GM12891 (cell line): Measurements from ENCODE around the gene FAM110A.

Source experiments
- DNase-seq: peaks from one replicate; pipeline ENCODE4 v3.0.0; 2011; ENCODE audit warnings: low spot score; ENCODE audit not compliant: insufficient read length
- FAIRE-seq: peaks from 2 replicates; lab custom pipeline; 2011; peaks lifted over from hg19 to GRCh38; lab: Jason Lieb, UNC
- PAX5 ChIP-seq: IDR thresholded peaks from 2 replicates; pipeline ENCODE4 v1.6.1; 2011; ENCODE audit warnings: low read length, moderate library complexity, mild to moderate bottlenecking; ENCODE audit not compliant: insufficient read depth, severe bottlenecking
- POLR2A ChIP-seq: IDR thresholded peaks from 2 replicates; pipeline ENCODE4 v1.6.1; 2011; ENCODE audit warnings: low read depth, low read length, control low read depth
- POLR2AphosphoS5 ChIP-seq: IDR thresholded peaks from 2 replicates; pipeline ENCODE4 v1.6.1; 2011; ENCODE audit warnings: low read depth, low read length, control low read depth
- POU2F2 ChIP-seq: IDR thresholded peaks from 2 replicates; pipeline ENCODE4 v1.6.1; 2011; ENCODE audit warnings: low read depth, mild to moderate bottlenecking, control low read depth, low read length, moderate library complexity
- SPI1 ChIP-seq: IDR thresholded peaks from 2 replicates; pipeline ENCODE4 v1.6.1; 2011; ENCODE audit warnings: low read depth, low read length, control low read depth
- TAF1 ChIP-seq: IDR thresholded peaks from 2 replicates; pipeline ENCODE4 v1.6.1; 2011; ENCODE audit warnings: low read depth, low read length, control low read depth

The FAM110A gene

GRCh38 chr20:853406-853996 lies 20.0 kb downstream of the FAM110A start:
- FAIRE-seq (no peak), DNase-seq (no peak)
- TF ChIP-seq TAF1: no peak
- no peak for TF ChIP-seq POLR2A
- TF ChIP-seq POLR2AphosphoS5: no peak
- TF ChIP-seq SPI1: no peak
- TF ChIP-seq PAX5: no peak
- no peak for TF ChIP-seq POU2F2

- TF ChIP-seq POLR2A: no peak
- no peak for TF ChIP-seq POLR2AphosphoS5
- no peak for TF ChIP-seq PAX5
- no peak for TF ChIP-seq POU2F2
- no peak for TF ChIP-seq TAF1
- TF ChIP-seq SPI1: no peak
- FAIRE-seq (no peak), DNase-seq (no peak)
These were observed 21.1 kb downstream of the FAM110A start for GRCh38 chr20:854601-855000.

GRCh38 chr20:855466-856360 lies 22.2 kb downstream of the FAM110A start:
- no peak for DNase-seq
- FAIRE-seq: no peak
- TF ChIP-seq POU2F2 (no peak), POLR2A (no peak), SPI1 (no peak), PAX5 (no peak), POLR2AphosphoS5 (no peak), TAF1 (no peak)

GRCh38 chr20:856361-856775 lies 22.9 kb downstream of the FAM110A start:
- TF ChIP-seq POU2F2 (no peak), PAX5 (no peak), SPI1 (no peak)
- FAIRE-seq (no peak), DNase-seq (no peak)

GRCh38 chr20:858011-858410 lies 24.5 kb downstream of the FAM110A start:
- no peak for DNase-seq
- no peak for TF ChIP-seq SPI1
- TF ChIP-seq TAF1: no peak
- no peak for TF ChIP-seq PAX5
- no peak for TF ChIP-seq POLR2A

GRCh38 chr20:859751-860231 lies 26.3 kb downstream of the FAM110A start:
- no peak for DNase-seq
- no peak for FAIRE-seq
- no peak for TF ChIP-seq POLR2A
- TF ChIP-seq SPI1: no peak
- no peak for TF ChIP-seq PAX5
- TF ChIP-seq POLR2AphosphoS5: no peak
- no peak for TF ChIP-seq POU2F2
- TF ChIP-seq TAF1: no peak

More at GRCh38 chr20:858011-858410, 24.5 kb downstream of the FAM110A start:
- FAIRE-seq: no peak

- TF ChIP-seq POLR2AphosphoS5: no peak
- no peak for TF ChIP-seq TAF1
- TF ChIP-seq POU2F2: no peak
- no peak for TF ChIP-seq SPI1
- no peak for TF ChIP-seq POLR2A
- no peak for TF ChIP-seq PAX5
- FAIRE-seq: no peak
These were observed 27.4 kb downstream of the FAM110A start for GRCh38 chr20:860891-861290.

GRCh38 chr20:865440-865839 lies 31.9 kb downstream of the FAM110A start:
- no peak for FAIRE-seq
- DNase-seq: no peak
- TF ChIP-seq POLR2AphosphoS5 (no peak), TAF1 (no peak), POLR2A (no peak), POU2F2 (no peak), PAX5 (no peak), SPI1 (no peak)

More at GRCh38 chr20:860891-861290, 27.4 kb downstream of the FAM110A start:
- no peak for DNase-seq

- no peak for TF ChIP-seq PAX5
- no peak for TF ChIP-seq POLR2A
- no peak for TF ChIP-seq SPI1
- no peak for TF ChIP-seq POU2F2
- no peak for TF ChIP-seq POLR2AphosphoS5
- no peak for TF ChIP-seq TAF1
- DNase-seq: no peak
- FAIRE-seq: no peak
These were observed 34.8 kb downstream of the FAM110A start for GRCh38 chr20:868279-868678.
